Lower leg skin (tissue), 3 donors: ENCODE measurements around the gene COL4A2.

Experiments
- POLR2A ChIP-seq, 2 donors: fragments of 450-650 bp; IDR thresholded peaks; one replicate each; pipeline ENCODE4 v1.6.1; 2016 to 2017; ENCODE audit warnings: antibody characterized with exemption in 2 of 2, mild to moderate bottlenecking in 1 of 2, moderate library complexity in 1 of 2
- TF ChIP-seq, protein P1 (sequence below), 3 donors: fragments of 450-650 bp; IDR thresholded peaks; one replicate each; pipeline ENCODE4 v1.5.1; 2016; ENCODE audit warnings: antibody characterized with exemption in 3 of 3, mild to moderate bottlenecking in 3 of 3, moderate library complexity in 2 of 3

DNA sequence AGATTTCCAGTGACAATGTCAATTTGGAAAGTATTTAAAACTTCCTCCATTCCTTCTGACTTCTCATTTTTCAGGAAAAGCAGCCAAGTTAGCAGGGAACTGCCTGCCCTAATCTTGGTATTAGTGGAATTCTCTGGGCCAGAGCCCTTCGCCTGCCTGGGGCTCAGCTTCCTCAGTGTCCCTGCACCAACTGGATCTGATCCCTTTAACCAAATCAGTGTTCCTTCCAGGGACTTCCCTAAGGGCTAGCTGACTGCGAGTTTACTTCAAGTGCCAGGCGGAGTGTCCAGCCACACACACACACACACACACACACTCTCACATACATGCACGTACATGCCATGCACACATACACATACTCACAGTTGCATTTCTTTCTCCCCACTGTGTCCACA, 234.4 kb downstream of the COL4A2 start:
- TF ChIP-seq, protein P1, sequence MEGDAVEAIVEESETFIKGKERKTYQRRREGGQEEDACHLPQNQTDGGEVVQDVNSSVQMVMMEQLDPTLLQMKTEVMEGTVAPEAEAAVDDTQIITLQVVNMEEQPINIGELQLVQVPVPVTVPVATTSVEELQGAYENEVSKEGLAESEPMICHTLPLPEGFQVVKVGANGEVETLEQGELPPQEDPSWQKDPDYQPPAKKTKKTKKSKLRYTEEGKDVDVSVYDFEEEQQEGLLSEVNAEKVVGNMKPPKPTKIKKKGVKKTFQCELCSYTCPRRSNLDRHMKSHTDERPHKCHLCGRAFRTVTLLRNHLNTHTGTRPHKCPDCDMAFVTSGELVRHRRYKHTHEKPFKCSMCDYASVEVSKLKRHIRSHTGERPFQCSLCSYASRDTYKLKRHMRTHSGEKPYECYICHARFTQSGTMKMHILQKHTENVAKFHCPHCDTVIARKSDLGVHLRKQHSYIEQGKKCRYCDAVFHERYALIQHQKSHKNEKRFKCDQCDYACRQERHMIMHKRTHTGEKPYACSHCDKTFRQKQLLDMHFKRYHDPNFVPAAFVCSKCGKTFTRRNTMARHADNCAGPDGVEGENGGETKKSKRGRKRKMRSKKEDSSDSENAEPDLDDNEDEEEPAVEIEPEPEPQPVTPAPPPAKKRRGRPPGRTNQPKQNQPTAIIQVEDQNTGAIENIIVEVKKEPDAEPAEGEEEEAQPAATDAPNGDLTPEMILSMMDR (IDR thresholded peaks at IDR 0.05) = no peak
- no peak for TF ChIP-seq POLR2A (IDR thresholded peaks at IDR 0.05)
